ENCODE data around the gene ST8SIA1. TPM values are rescaled to one million over a fixed set of nuclear protein-coding genes. Genes with fewer than 3 reads are reported as not detected.

Gene ST8SIA1
- total RNA-seq, 1 donor from 2014 or later, result 0.26 TPM

DNA sequence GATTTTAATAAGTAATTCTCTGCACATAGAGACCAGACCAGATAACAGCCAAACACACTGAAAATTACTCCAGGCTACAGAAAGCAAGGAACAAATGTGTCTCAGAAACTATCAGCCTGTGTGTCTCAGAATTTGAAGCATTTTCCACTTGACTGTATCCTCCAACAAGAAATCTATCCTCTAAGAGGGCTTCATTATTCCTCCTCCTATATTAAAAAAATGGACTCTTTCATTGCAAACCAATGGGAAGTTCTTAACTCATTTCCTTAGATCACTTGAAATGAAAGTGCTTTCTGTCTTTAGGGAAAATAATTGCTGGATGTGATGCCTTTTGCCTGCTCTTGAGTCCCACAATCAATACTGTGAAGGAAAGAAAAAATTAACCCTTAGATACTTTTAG, 2.3 kb downstream of the ST8SIA1 start:
- no peak for DNase-seq (ENCODE audit: low read depth in 2 of 2)

DNA sequence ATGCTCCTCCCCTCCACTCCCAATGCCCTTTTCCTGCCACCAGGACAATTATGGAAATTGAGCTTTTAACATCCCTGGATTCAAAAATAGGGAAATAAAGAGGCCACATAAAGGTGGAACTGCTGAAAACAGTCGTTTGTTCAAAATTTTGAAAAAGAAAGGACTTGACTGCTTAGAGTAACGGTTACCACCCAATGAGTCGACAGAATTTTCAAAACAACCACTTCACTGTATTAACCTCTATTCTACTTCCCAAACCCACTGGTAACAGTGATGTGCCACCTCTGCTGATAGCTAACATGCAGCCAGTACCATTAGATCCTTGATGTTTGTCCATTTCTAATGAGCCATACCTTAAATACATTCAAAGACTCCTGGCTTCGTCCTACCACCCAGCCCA, 4.9 kb downstream of the ST8SIA1 start:
- DNase-seq (ENCODE audit: low read depth in 2 of 2), result no peak

DNA sequence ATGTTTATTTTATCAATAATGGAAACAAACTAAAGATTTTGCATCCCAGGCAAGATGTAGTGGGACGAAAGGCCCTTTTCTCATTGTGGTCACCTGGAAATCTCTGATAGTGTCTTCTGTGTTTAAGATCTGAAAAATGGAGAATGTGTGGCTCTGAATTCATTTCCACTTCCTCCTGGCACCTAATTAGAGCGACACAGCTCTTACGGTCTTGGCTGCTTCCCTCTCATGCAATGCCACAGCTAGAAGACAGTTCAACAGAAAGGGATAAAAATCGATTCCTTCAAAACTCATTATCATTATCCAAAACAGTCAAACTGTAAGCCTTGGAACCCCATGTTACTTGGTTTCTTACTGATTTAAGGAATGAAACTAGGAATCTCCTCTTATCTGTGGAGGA, 9.3 kb downstream of the ST8SIA1 start:
- no peak for DNase-seq (ENCODE audit: low read depth in 2 of 2)

DNA sequence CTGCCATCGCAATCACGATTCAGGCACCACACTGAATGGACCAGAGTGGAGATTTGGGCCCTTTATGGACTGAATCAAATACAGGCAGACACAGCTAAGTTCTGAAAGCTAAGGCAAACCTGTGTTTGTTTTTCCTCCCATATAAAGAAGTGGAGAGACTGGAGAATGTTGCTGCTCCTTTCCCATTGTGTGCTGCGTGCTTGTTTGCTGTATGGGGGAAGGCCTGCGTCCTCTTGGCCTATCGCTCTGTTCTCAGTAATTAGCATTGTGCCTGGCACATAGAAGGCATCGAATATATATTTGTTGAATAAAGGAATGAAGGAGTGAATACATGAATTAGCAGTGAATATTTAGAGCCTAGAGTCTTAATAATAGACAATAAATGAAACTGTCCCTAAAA, 12.4 kb downstream of the ST8SIA1 start:
- no peak for DNase-seq (ENCODE audit: low read depth in 2 of 2)

DNA sequence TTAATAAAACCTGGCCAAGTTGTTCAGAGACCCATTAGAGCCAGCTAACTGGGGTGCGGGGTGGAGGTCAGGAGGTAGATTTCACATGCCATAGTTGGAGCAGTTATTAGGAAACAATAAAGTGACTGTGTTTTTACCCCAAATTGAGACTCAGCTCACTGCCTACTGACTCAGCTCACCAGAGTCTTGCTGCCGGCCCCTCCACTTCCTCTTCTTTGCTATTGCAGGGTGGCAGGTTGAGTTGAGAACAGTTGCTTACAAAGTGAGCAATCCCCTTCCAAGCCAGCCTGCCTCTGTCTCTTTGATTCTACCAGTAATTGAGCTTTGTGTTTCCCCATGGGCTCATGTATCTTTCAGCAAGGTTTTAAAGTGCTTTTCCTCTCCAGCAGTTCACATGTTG, 12.9 kb downstream of the ST8SIA1 start:
- DNase-seq (ENCODE audit: low read depth in 2 of 2), result no peak

DNA sequence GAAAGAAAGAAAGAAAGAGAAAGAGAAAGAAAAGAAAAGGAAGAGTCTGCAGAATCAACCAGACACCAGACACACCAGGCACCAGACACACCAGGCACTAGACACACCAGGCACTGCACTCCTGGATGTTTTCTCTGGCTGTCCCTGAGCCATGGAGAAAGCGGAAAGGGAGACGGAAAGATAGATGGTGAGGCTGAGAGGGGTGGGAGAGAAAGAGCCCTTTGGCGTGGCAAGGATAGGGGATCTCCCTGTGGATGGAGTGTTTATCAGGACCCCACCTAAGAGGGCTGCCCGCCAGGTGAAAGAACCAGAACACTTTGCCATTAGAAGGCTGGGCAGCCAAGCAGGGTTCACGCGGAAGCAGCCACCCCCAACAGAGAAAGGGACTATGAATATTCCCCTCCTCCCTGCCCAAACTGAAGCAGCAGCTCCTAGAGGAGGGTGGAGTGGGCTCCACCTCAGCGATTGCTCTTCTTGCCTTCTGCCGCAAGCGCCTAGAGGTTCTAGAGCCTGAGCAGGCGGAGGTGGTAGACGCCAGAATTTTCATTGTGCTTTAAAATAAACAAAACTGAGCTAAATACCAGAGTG, 13.4 kb downstream of the ST8SIA1 start:
- DNase-seq (ENCODE audit: low read depth in 2 of 2), result no peak

DNA sequence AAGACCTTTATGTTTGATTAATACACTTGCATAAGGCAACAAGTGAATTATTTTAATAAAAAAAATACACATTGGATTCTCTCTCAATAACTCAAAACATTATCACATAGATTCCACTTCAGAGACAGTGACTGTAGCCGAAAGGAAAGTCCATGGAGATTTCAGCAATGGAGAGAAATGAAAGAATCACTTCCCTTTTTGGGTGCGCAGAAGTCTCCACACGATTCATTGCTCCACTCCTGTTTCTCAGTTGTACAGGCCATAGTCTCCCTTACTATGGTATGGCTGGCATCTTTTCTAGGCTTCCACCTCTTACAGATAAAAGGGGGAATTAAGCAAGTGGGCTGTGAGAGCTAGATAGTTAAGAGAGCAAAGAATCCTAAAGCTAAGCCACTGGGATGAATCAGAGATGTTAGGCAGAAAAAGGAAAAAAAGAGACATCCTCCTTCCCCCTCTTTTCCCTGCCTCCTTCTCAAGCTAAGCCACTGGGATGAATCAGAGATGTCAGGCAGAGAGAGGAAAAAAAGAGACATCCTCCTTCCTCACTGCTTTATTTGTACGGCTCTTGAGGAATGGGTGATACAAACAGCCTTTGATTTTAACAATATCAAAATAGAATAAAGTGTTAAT, 16.3 kb downstream of the ST8SIA1 start:
- DNase-seq (ENCODE audit: low read depth in 2 of 2), result no peak

DNA sequence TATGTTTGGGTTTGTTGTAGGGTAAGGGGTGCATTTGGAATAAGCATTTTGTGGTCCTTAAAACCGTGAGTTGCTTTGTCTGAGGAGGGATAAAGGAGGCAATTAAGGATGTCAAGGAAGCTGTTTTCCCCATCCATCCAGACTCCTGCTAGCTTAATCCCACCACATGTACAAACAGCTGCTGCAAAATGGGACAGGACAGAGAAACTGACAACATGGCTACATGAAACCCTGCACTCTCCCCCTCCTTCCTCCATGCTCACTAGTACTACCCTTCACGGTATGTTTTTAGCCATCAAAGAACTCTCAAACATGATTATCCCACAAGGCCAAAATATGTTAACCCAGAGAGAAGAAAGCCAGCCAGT, 20.6 kb downstream of the ST8SIA1 start:
- no peak for DNase-seq (ENCODE audit: low read depth in 2 of 2)

DNA sequence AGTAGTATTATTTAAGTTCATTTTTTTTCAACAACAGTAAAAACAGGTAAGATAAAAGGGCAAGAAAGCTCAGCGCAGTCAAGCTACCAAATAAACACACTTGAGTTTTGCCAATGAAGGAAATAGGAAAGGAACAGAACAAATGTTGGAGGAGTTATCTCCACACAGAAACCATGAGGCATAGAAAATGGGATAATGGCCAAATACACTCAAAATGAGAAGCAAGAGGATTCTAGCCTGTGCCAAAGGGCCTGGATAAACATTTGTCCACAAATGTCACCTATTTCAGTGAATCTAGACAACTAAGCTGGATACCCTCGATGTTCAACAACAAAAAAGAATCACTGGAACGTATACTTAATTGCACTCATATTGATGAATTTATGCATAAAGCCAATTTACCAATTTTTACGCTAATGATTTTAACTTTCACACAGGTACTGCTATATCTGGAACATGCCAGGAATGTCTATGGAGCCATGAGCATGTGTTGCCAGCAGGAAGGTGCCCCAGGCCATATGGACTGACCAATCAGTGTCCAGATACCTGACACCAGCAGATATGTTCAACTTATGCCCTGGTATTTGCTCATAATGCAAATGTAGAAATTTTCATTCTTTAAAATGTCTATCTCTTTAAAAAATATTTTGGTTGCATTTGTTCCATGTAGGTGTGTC, 21.1 kb downstream of the ST8SIA1 start:
- no peak for DNase-seq (ENCODE audit: low read depth in 2 of 2)

DNA sequence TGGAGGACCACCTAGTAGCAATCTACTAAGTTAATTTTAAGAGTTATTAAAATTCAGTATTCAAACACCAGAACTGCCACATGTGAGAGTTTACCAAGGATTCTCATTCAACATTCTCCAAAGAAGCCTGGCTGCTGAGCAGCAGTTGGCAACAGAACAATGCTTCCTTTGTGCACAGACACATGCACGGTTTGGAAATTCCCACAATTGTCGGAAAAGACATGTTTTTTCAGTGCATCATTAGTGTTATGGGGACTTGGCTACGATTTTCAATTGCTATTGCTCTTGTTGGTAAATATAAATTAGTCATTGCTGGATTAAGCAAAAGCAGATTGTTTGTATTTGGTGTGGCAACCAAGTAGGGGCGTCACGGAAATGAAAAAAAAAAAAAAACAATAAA, 22.2 kb downstream of the ST8SIA1 start:
- DNase-seq (ENCODE audit: low read depth in 2 of 2), result peak; percentile 45 to 78

DNA sequence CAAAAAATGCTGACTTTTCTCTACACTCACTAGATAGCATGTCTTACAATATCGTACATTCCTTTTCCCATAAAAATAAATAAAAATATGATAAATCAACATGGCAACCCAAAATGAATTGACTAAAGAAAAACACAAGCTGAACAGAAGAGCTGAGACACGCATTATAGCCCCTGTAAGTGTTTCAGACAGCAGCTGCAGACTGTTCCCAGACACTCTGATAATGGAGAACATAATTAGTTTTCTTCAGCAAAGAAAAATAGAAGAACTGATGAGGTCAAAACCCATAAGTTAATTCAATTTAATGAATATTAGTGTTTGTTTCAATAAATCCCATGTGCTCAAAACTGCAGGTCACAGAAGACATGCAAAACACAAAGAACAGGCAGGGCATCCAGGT, 23.8 kb downstream of the ST8SIA1 start:
- DNase-seq (ENCODE audit: low read depth in 2 of 2), result no peak

DNA sequence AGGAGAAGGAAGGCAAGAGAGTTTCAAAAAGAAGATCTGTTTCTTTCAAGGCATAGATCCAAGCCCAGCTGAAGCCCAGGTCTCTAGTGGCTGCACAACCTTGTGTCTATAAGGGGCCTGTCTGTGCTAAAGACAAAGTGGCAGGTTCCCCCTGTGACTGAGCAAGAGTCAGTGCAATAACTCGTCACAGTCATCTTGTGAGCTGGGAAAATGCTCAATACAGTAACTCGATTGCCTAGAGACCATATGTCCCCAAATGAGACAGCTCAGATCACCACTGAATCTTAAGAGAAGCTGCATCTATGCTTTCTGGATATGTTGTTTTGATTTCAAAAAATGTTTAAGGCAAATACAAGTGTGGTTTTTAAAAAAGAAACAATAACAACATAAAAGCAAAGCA, 24.2 kb downstream of the ST8SIA1 start:
- no peak for DNase-seq (ENCODE audit: low read depth in 2 of 2)

DNA sequence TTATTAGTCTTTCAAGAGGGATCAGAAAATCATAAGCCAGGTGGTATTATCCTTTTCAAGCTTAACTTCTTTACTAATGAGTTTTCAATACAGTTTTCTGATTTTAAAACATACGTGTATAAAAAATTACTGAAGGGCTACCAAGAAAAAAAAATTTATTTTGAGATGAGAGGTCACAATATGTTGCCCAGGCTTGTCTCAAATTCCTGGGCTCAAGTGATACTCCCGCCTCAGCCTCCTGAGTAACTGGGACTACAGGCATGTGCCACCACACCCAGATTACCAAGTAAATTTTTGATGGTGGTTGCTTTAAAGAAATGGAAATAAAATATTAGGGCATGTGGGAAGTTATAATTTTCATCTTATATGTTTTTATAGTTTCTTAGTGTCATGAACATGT, 26.7 kb downstream of the ST8SIA1 start:
- DNase-seq (ENCODE audit: low read depth in 2 of 2), result no peak

DNA sequence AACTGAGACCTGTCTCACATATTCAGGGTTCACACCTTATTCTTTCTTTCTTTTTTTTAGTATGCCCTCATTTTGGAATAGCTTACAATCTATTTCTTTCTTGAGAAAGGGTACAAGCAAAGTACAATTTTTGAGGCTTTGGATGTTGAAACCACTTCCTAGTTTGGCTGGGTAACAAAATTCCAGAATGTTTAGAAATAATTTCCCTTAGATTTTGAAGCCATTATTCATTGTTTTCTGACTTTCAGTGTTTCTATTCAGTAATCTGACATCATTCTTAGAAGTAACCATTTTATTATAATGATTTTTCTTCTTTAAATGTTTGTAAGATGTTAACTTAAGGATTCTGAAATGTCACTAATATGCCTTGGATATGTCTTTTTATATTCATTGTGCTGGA, 28.2 kb downstream of the ST8SIA1 start:
- no peak for DNase-seq (ENCODE audit: low read depth in 2 of 2)

DNA sequence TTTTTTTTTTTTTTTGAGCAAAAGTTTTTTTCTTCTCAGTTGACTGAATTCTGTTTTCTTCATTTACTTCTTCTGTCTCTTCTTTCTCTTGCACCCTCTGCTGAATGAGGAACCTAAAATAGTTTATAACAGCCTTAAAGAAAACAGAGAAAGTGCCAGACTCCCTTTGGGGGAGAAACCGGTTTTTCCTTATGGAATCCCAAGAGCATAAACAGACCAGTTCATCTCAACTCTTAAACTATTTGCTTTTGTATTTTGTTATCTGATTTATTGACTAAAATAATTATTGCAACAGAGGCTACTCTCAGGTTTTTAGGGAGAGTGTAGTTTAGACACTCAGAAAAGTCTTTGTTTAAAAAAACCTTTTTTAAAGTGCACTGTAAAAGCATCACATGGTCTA, 30.2 kb downstream of the ST8SIA1 start:
- no peak for DNase-seq (ENCODE audit: low read depth in 2 of 2)

DNA sequence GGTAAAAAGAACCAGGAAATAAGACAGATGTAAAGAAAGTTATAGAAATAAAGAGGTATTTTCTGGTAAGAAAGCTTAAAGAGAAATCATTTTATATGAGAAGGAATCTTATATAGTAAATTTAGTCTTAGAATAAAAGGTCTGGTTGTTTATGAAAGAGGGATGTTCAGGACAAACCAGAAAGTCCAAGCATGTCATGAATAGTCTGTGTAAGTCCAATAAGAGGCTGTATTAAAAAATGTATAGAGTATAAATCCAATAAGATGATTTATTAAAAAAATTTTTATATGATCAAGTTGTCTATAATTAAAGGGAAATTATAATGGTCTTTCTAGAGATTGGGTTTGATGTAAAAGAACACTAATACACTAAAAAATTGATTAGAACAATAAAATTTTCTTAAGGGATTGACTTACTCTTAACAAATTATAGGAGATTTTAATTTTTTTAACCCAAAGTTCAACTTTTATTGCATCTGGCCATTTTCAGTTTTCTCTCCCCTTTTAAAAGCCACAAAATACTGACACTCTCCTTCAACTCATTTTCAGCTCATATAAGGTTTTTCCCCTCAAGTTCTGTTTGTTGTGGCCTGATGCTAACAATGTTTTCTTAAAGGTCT, 35.1 kb downstream of the ST8SIA1 start:
- DNase-seq (ENCODE audit: low read depth in 2 of 2), result no peak

DNA sequence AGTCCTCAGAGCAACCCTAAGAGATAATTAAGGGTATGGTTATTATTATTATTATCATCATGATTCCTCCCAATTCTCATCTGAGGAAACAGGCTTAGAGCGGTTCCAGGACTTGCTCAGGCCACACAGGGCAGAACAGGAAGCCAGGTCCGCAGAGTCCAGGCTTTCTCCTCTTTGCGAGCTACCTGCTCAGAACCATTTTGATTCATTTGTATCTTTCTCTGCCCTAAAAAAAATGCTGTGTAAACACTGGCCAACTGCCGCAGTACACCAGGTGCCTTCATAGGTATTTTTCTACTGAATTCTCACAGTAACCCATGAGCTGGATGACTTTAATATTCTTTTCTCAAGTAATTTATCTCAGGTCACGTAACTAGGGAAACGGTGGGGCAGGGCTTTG, 45.3 kb downstream of the ST8SIA1 start:
- no peak for DNase-seq (ENCODE audit: low read depth in 2 of 2)

DNA sequence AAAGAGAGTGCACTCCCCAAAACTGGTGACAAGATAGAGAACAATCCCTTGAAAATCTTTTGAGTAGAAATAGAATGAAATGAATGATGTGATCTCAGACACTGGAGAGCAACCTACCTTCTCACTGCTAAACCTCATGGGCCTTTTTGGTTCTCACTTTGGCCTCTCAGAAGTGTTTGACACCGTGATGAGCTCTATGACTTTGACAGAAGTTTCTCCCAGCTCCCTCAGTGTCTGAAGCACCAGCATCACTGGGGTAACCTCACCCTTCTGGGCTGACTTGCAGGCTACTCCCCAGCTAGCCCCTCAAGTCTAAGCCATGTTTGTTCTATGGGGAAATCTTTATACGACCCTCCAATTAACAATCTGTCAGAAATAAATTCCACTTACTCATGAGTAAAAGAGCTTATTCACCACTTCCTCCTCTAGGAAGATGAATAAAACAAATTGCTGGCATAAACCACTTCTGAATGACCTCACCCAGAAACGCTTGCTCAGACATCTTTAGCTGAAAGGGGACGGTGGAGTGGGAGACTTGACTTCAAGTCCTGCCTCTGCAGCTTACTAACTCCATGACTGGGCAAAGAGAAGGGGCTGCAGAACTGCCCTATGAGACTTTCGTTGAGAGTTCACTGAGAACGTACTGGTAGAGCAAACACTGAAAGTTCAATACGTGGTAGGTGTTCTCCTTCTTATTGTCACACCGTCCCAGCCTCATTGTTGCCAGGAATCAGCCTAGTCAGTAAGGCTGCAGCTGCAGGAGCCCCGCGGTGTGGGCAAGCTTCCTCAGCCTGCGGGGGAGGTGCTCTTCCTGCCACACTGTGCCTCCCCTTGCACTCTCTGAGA, 46.5 kb downstream of the ST8SIA1 start:
- DNase-seq (ENCODE audit: low read depth in 2 of 2), result peak in 1 of 2 donors; percentile 28

DNA sequence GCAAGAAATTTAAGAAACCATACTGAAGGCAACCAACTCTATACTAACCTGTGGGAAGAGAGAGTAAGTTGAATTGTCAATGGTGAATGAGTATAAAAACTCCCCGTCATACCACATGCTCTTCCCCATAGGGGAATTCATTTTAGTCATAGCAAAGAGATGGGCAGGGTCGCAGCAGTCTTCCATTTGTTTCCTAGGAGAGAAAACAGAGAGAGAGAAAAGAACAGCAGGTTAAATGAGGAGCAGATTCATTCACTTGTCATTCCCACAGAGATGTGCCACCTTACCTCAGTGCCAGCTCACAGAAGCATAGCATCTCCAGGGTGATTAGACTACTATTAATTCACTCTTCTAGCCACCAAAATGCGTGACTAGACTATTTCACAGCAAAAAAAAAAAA, 47.4 kb downstream of the ST8SIA1 start:
- no peak for DNase-seq (ENCODE audit: low read depth in 2 of 2)

DNA sequence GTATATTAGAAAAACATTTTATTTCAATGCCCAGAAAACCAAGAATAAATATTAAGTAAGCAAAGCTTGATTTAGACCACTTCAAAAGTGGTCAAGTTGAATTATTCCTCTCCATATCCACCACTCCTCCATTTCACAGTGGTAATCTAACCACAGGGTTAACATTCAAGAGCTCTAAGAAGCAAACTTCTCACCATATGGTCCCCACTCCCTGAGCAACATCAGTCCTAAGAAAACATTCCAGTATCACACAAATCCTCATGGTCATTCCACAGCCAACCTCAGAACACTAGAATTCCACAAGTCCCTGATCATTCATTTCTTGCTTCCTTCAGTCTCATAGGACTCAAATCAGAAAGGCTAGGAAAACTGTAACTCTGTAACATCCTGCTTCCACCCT, 47.9 kb downstream of the ST8SIA1 start:
- no peak for DNase-seq (ENCODE audit: low read depth in 2 of 2)

DNA sequence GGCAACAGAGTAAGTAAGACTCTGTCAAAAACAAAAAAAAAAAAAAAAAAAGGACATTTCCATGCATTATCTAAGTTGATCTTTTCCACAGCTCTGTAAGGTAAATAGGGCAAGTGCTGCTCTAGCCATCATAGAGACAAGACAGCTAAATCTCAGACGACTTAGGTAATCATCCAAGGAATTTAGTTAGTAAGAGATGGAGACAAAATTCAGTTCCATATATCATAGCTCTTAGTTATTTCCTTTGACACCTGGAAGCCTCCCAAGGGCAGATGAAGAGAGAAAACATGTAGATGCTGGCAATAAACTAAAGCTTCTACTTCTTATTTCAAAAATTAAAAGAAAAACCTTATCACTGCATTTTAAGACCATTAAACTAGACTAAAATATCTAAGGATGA, 48.7 kb downstream of the ST8SIA1 start:
- DNase-seq (ENCODE audit: low read depth in 2 of 2), result no peak

DNA sequence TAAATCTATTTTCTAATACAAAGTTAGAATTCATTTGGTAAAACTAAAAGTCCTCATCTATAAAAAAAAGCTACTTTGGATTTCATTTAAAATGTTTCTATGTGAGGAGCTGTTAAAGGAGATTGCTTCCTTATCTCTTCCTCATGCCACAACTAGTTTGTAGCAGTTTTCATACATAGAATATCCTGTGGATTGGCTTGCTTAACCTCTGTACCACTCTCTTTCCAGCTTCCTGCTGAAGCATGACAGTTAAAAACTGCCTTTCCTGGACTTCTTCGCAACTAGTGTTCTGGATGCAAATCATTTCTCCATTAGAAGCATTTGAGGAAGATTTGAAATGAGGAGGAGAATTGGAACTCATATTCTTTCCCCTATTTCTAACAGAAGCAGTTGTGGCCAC, 49.6 kb downstream of the ST8SIA1 start:
- DNase-seq (ENCODE audit: low read depth in 2 of 2), result no peak
